ENCODE measurements around the gene KRTAP25-1. TPM values are rescaled to one million over a fixed set of nuclear protein-coding genes. Genes with fewer than 3 reads are reported as not detected.

The KRTAP25-1 gene
- total RNA-seq, 2 donors from 2014 or later = not detected

- no peaks in the 10 kb centered on the region for H3K36me3 ChIP-seq
- no peak for DNase-seq
- intact Hi-C loops (cut with DNase I) = no loop called here
- H3K27me3 ChIP-seq = no peaks in the 10 kb centered on the region
- no peak for TF ChIP-seq CTCF (IDR thresholded peaks at IDR 0.05)
- H3K4me1 ChIP-seq = no peaks in the 10 kb centered on the region
- H3K4me3 ChIP-seq = no peak overlapping the region
- H3K27ac ChIP-seq = no peak overlapping the region
- H3K9me3 ChIP-seq = no peaks in the 10 kb centered on the region
- H3K9ac ChIP-seq (ENCODE audit: low read depth in 2 of 2, low read length in 2 of 2) = no peak overlapping the region
Observed at GRCh38 chr21:30333736-30334135, 44.4 kb upstream of the KRTAP25-1 start.

- Histone ChIP-seq H3K36me3 (no peaks in the 10 kb centered on the region), H3K4me1 (no peaks in the 10 kb centered on the region), H3K9me3 (no peaks in the 10 kb centered on the region), H3K27ac (no peak overlapping the region), H3K4me3 (no peak overlapping the region), H3K27me3 (no peaks in the 10 kb centered on the region), H3K9ac (ENCODE audit: low read depth in 2 of 2, low read length in 2 of 2) (no peak overlapping the region)
- no peak for DNase-seq
- intact Hi-C loops (cut with DNase I) = no loop called here
- TF ChIP-seq CTCF (IDR thresholded peaks at IDR 0.05) = no peak
Observed at GRCh38 chr21:30332681-30333080, 43.4 kb upstream of the KRTAP25-1 start.

GRCh38 chr21:30329203-30329875, 40.0 kb upstream of the KRTAP25-1 start:
- no peak overlapping the region for H3K9ac ChIP-seq (ENCODE audit: low read depth in 2 of 2, low read length in 2 of 2)
- no peaks in the 10 kb centered on the region for H3K36me3 ChIP-seq
- H3K4me1 ChIP-seq = no peaks in the 10 kb centered on the region
- H3K27ac ChIP-seq = no peak overlapping the region
- no peak overlapping the region for H3K4me3 ChIP-seq
- H3K27me3 ChIP-seq = no peaks in the 10 kb centered on the region
- DNase-seq = no peak
- intact Hi-C loops (cut with DNase I) = no loop called here
- TF ChIP-seq CTCF (IDR thresholded peaks at IDR 0.05) = no peak
- H3K9me3 ChIP-seq = no peaks in the 10 kb centered on the region

GRCh38 chr21:30326390-30326789, 37.1 kb upstream of the KRTAP25-1 start:
- intact Hi-C loops (cut with DNase I) = no loop called here
- Histone ChIP-seq H3K27me3 (no peaks in the 10 kb centered on the region), H3K27ac (no peak overlapping the region), H3K4me3 (no peak overlapping the region), H3K4me1 (no peaks in the 10 kb centered on the region), H3K9me3 (no peaks in the 10 kb centered on the region), H3K9ac (ENCODE audit: low read depth in 2 of 2, low read length in 2 of 2) (no peak overlapping the region), H3K36me3 (no peaks in the 10 kb centered on the region)
- no peak for TF ChIP-seq CTCF (IDR thresholded peaks at IDR 0.05)
- DNase-seq = no peak

GRCh38 chr21:30320215-30320614, 30.9 kb upstream of the KRTAP25-1 start, which contains the start of gene KRTAP26-1:
Gene KRTAP26-1 (minus strand): TSS chr21:30320315. CDS start chr21:30320035, 280 bp downstream.
- H3K36me3 ChIP-seq = no peaks in the 10 kb centered on the region
- no peaks in the 10 kb centered on the region for H3K27me3 ChIP-seq
- no peak within 1 kb of the TSS for H3K9ac ChIP-seq (ENCODE audit: low read depth in 2 of 2, low read length in 2 of 2)
- H3K4me3 ChIP-seq = no peak within 1 kb of the TSS
- DNase-seq = no peak
- no peaks in the 10 kb centered on the region for H3K4me1 ChIP-seq
- H3K9me3 ChIP-seq = no peaks in the 10 kb centered on the region
- intact Hi-C loops (cut with DNase I) = no loop called here
- no peak for TF ChIP-seq CTCF (IDR thresholded peaks at IDR 0.05)
- no peak within 1 kb of the TSS for H3K27ac ChIP-seq

Data from colonic mucosa (tissue), 4 donors.